HG03460 (cell line): ENCODE results near the gene CEP20.
"Not testable (repeated sequence)": the region's sequence is repeated elsewhere in the genome, so short reads cannot be mapped to it uniquely, and the experiment has no call there.

ENCODE experiments used
- ATAC-seq: cut with Tn5 transposase; IDR thresholded peaks from one replicate; pipeline ENCODE4 v1.9.1; 2021; ENCODE audit not compliant: unreplicated experiment

CEP20 gene

DNA sequence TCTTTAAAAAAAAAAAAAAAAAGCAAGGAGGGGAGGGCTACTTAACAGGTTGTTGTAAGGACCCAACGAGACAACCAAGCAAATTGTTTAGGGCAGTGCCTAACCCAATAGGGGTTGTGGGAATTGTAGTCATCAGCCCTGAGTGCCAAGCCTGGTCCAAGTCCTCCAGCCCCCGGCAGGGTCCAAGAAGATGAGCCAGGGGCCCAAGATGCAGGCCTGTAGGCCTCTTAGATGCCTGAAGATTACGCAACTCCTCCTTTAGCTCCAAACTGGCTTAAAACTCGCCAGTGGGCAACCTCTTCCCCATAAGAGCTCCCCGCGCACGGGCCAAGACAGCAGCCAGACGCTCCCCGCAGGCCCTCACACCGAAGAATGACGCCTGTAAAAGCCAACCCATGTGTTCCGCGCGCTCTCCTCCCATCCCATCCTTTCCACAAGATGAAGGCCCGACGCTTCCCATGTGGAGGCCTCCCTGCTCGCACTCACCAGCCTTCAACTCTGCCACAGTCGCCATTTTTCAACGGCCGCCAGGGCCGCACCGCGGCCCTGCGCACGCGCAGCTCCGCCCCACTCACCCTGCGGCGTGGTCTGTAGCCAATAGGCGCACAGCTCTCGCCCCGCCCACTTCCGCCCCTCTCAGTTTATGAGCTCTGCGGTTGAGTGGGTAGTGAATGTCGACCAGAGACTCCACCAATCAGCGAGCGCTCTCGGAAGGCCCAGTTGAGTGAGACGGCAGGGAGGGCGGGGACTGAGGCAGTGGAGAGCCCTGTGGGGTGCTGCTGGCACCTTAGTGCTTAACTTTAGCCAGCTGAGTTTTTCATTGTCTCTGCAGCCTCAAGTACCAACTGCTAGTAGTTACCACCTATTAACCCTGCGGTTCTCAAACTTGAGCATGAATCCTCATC lies at the start of gene CEP20:
CEP20 (minus strand) TSS at position 532 of the 905 bp plus-strand sequence; CDS start at position 514, 18 bp downstream.
- peak; percentile 96 for ATAC-seq

GRCh38 chr16:15936809-15937208 lies 48.4 kb upstream of the CEP20 start:
- ATAC-seq, result not testable (repeated sequence)

- no peak for ATAC-seq
Measured at GRCh38 chr16:15934991-15935390, 46.6 kb upstream of the CEP20 start.

DNA sequence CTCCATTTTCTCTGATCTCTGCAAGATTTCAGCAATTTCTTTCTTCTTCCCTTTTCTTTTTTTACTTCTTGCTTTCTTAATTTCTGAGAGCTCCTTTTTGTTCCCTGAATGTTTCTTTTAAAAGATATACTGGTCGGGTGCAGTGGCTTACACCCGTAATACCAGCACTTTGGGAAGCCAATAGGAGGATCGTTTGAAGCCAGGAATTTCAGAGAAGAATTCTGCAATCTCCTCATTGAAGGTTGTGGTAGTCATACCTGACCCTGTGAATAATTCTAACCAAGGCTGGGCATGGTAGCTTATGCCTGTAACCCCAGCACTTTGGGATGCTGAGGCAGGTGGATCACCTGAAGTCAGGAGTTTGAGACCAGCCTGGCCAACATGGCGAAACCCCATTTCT lies 45.4 kb upstream of the CEP20 start:
- no peak for ATAC-seq

DNA sequence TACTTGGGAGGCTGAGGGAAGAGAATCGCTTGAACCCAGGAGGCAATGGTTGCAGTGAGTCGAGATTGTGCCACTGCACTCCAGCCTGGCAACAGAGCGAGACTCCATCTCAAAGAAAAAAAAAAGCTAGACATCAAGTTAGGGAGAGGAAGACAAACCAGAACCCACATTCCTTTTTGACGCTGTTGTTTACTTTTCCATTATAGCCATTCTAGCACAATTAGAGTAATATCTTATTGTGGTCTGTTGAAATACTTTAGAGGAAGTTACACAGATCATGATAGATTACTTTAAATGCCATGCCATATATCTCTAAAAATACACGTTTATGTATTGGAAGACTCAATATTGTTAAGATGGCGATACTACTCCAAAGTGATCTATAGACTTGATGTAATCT lies 44.5 kb upstream of the CEP20 start:
- ATAC-seq, result no peak

GRCh38 chr16:15928261-15929104 lies 40.1 kb upstream of the CEP20 start:
- ATAC-seq, result no peak

DNA sequence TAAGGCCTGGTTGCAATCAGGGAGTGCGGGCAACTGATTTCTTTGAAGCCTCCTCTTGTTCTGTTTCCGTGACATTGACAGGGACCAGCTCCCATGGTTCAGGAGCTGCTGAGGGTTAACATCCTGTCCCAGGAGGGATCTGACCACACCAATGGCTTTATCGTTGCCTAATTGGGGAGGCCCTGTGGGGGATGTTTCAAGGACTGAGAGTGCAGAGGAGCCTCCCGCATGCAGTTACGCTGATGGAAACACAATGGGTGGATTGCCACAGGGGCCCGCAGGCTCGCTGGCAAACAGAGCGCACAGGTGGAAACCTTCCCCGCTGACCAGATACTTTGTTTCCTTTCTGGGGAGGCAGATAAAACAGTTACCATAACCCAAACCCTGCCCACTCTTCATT lies 37.2 kb upstream of the CEP20 start:
- no peak for ATAC-seq

GRCh38 chr16:15924996-15925395 lies 36.6 kb upstream of the CEP20 start:
- ATAC-seq, result no peak

DNA sequence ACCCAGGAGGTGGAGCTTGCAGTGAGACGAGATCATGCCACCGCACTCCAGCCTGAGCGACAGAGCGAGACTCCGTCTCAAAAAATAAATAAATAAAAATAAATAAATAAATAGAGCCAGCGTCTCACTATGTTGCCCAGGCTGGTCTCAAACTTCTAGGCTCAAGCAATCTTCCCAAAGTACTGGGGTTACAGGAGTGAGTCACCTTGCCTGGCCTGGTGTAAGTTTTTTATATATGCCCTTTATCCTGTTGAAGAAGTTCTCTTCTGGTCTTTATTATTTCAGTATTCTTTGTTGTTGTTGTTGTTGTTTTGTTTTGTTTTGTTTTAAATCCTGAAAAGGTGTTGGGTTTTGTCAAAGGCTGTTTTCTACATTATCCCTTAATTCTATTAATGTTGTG lies 30.9 kb upstream of the CEP20 start:
- no peak for ATAC-seq

GRCh38 chr16:15918314-15918713 lies 29.9 kb upstream of the CEP20 start:
- not testable (repeated sequence) for ATAC-seq

DNA sequence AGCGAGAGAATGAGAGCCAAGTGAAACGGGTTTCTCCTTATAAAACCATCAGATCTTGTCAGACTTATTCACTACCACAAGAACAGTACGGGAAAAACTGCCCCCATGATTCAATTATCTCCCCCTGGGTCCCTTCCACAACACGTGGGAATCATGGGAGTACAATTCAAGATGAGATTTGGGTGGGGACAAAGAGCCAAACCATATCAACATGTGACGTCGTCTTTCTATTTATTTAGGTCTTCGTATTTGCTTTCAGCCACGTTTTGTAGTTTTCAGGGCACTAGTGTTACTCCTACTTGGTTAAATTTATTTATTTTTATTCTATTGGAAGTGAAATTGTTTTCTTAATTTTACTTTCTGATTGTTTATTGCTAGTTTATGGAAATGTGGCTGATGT lies 27.9 kb upstream of the CEP20 start:
- no peak for ATAC-seq

DNA sequence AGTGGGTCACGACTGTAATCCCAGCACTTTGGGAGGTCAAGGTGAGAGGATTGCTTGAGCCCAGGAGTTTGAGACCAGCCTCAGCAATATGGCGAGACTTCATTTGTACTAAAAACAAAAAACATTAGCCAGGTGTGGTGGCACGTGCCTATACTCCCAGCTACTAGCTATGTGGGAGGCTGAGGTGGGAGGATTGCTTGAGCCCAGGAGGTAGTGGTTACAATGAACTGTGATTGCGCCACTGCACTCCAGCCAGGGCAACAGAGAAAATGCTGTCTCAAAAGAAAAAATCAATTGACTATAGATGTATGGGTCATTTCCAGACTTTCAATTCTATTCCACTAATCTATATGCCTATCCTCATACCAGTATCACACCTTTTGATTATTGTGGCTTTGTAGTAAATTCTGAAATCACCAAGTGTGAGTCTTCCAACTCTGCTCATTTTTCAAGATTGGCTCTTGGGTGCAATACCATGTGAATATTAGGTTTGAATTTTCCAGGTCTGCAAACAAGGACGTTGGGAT lies 27.2 kb upstream of the CEP20 start:
- no peak for ATAC-seq

GRCh38 chr16:15913046-15913698 lies 24.8 kb upstream of the CEP20 start:
- ATAC-seq, result no peak

GRCh38 chr16:15911198-15911597 lies 22.8 kb upstream of the CEP20 start:
- ATAC-seq, result no peak

GRCh38 chr16:15907863-15908478 lies 19.6 kb upstream of the CEP20 start:
- peak; percentile 98 for ATAC-seq

- ATAC-seq, result no peak
Measured at GRCh38 chr16:15906439-15906838, 18.0 kb upstream of the CEP20 start.

- no peak for ATAC-seq
Measured at GRCh38 chr16:15903960-15904359, 15.6 kb upstream of the CEP20 start.

DNA sequence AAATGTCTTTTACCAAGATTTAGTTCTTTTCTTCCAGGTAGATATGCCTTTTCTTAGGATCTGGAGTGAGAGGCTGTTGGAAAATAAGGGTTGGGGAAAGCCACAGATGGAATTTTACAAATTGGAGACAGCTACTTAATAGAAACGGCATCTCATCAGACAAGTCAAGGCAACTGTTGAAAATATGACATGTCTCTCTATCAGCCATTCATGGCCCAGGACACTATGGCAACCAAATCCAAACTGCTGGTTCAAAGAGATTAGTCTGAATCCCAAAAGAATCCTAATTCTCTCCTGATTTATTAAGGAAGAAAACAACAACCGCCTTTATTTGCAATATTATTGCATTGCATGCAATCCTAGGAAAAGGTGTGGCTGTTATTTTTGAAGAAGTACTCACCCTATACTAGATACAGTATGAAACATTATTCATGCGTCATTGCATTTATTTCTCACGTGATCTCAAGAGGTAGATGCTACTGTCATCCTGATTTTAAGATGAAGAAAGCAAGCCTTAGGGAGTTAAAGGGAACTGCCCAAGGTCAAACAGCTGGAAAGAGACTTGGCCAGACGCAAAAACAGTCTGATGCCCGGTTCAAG lies 12.6 kb upstream of the CEP20 start:
- no peak for ATAC-seq

DNA sequence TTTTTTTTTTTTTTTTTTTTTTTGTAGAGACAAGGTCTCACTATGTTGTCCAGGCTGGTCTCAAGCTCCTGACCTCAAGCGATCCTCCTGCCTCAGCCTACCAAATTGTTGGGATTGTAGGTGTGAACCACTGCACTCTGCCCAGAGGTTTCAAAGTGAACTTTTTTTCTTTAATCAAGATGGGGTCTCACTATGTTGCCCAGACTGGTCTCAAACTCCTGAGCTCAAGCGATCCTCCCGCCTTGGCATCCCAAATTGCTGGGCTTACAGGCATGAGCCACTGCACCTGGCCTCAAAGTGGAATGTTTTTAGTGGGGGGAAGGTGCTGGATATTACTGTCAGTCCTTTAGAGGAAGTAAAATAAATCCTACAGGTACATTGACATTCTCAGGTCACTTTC lies 12.0 kb upstream of the CEP20 start:
- ATAC-seq, result no peak

- peak; percentile 62 for ATAC-seq
Measured at GRCh38 chr16:15899538-15900100, 11.2 kb upstream of the CEP20 start.
